NB4 (cell line): ENCODE measurements around the gene RBM33.

Experiments used
- DNase-seq: peaks from one replicate; pipeline ENCODE4 v3.0.0; 2010; ENCODE audit warnings: low read depth
- H3K4me3 ChIP-seq: one replicate; pipeline ENCODE4 v1.5.1; 2011; ENCODE audit warnings: mild to moderate bottlenecking, low read depth, low read length, moderate library complexity
- CTCF ChIP-seq: IDR thresholded peaks from one replicate; pipeline ENCODE4 v1.5.1; 2012; ENCODE audit warnings: low read depth, low read length
- MAX ChIP-seq: IDR thresholded peaks from 2 replicates; pipeline ENCODE4 v1.6.1; 2011; ENCODE audit warnings: low read depth, low read length
- MYC ChIP-seq: IDR thresholded peaks from 2 replicates; pipeline ENCODE4 v1.6.1; 2011; ENCODE audit warnings: low read depth, low read length
- POLR2A ChIP-seq: IDR thresholded peaks from 2 replicates; pipeline ENCODE4 v1.6.1; 2011; ENCODE audit warnings: mild to moderate bottlenecking; ENCODE audit not compliant: insufficient read length; ENCODE audit errors: extremely low read depth

RBM33 gene

GRCh38 chr7:155700847-155701246 lies 56.4 kb downstream of the RBM33 start:
- no peak for DNase-seq
- no peak overlapping the region for H3K4me3 ChIP-seq
- TF ChIP-seq MAX (no peak), POLR2A (no peak), MYC (no peak), CTCF (no peak)

- DNase-seq, result no peak
- TF ChIP-seq POLR2A (no peak), MYC (no peak), MAX (no peak)
Measured at GRCh38 chr7:155701972-155702544, 57.6 kb downstream of the RBM33 start.

GRCh38 chr7:155702616-155703015 lies 58.2 kb downstream of the RBM33 start:
- no peak overlapping the region for H3K4me3 ChIP-seq
- DNase-seq, result no peak
- no peak for TF ChIP-seq MYC
- TF ChIP-seq MAX, result no peak
- no peak for TF ChIP-seq POLR2A
- no peak for TF ChIP-seq CTCF

More at GRCh38 chr7:155701972-155702544, 57.6 kb downstream of the RBM33 start:
- no peak overlapping the region for H3K4me3 ChIP-seq

GRCh38 chr7:155705623-155706360 lies 61.3 kb downstream of the RBM33 start:
- H3K4me3 ChIP-seq, result no peak overlapping the region
- no peak for DNase-seq
- TF ChIP-seq POLR2A (no peak), MAX (no peak), CTCF (no peak), MYC (no peak)

GRCh38 chr7:155706376-155706775 lies 61.9 kb downstream of the RBM33 start:
- no peak for DNase-seq
- TF ChIP-seq MYC, result no peak
- no peak for TF ChIP-seq CTCF
- TF ChIP-seq POLR2A, result no peak
- no peak for TF ChIP-seq MAX
- H3K4me3 ChIP-seq, result no peak overlapping the region

GRCh38 chr7:155709453-155709852 lies 65.0 kb downstream of the RBM33 start:
- no peak for TF ChIP-seq CTCF
- no peak for TF ChIP-seq POLR2A
- TF ChIP-seq MAX, result no peak
- no peak for TF ChIP-seq MYC
- H3K4me3 ChIP-seq, result no peak overlapping the region

More at GRCh38 chr7:155709453-155709852, 65.0 kb downstream of the RBM33 start:
- no peak for DNase-seq
